ENCODE data around the gene EFEMP1. TPM values are rescaled to one million over a fixed set of nuclear protein-coding genes. Genes with fewer than 3 reads are reported as not detected.

EFEMP1 gene
- total RNA-seq, 1 donor from 2014 or later: 219 TPM

DNA sequence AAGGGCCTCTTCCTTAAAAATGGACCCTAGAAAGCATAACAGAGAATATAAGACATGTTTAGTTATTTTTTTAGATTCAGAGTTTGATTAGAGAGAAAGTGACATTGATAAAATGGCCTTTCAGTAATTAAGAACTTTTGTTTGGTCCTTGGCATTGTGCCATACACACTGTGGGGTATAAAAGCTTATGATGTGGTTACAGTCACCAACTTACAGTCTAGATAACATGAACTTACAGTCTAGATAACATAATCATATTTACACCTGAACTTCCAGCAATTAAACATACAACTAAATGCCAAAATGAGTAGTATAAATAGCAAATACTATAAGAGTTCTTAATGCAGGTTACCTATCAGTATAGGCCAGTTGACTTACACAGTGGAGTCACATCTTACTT is 25.6 kb upstream of the EFEMP1 start:
- Histone ChIP-seq H3K9me3 (no peaks in the 10 kb centered on the region), H3K27me3 (ENCODE audit: low read depth) (no peaks in the 10 kb centered on the region), H3K36me3 (no peaks in the 10 kb centered on the region), H3K4me1 (no peaks in the 10 kb centered on the region), H3K4me3 (no peak overlapping the region), H3K27ac (no peak overlapping the region)
- intact Hi-C loops (cut with DNase I): no loop called here
- TF ChIP-seq, protein P1, sequence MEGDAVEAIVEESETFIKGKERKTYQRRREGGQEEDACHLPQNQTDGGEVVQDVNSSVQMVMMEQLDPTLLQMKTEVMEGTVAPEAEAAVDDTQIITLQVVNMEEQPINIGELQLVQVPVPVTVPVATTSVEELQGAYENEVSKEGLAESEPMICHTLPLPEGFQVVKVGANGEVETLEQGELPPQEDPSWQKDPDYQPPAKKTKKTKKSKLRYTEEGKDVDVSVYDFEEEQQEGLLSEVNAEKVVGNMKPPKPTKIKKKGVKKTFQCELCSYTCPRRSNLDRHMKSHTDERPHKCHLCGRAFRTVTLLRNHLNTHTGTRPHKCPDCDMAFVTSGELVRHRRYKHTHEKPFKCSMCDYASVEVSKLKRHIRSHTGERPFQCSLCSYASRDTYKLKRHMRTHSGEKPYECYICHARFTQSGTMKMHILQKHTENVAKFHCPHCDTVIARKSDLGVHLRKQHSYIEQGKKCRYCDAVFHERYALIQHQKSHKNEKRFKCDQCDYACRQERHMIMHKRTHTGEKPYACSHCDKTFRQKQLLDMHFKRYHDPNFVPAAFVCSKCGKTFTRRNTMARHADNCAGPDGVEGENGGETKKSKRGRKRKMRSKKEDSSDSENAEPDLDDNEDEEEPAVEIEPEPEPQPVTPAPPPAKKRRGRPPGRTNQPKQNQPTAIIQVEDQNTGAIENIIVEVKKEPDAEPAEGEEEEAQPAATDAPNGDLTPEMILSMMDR (IDR thresholded peaks at IDR 0.05): no peak
- DNase-seq: no peak
- ATAC-seq: no peak

DNA sequence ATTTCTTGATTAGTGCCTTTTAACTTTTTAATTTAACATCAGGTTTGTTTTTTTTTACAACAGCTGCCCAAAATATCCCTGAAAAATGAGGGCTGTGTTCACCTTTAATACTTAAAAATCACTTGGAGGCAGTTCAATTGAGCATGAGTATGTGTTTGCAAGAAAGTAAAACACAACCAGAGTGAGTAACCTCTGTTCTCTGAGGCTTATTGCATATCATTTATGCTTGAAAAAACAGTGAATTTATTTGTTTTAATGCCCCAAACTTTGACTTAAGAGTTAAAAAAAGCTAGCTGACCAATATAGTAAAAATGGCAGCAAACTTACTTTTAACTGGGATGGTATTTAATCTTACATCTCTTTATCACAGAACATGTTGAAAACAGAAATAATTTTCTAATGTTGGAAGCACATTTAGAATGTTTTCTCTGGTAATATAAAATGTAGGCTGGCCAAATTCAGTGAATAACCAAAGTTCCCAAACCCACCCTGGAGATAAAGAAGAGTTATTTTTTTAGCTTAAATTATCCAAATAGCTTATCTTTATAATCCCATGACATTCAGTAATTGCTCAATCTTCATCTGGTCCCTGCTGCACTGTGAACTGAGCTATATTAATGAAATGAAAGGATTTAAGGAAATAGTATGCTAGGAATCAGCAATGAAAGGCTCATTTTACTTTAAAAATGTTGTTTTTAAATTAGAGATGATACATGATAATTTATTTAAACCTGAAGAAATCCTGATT is 24.8 kb upstream of the EFEMP1 start:
- Histone ChIP-seq H3K4me1 (no peaks in the 10 kb centered on the region), H3K36me3 (no peaks in the 10 kb centered on the region), H3K4me3 (no peak overlapping the region), H3K9me3 (no peaks in the 10 kb centered on the region), H3K27ac (no peak overlapping the region), H3K27me3 (ENCODE audit: low read depth) (no peaks in the 10 kb centered on the region)
- DNase-seq (no peak), ATAC-seq (no peak)
- TF ChIP-seq, protein P1 (IDR thresholded peaks at IDR 0.05): no peak
- intact Hi-C loops (cut with DNase I): no loop called here

GRCh38 chr2:55947752-55948151 is 24.2 kb upstream of the EFEMP1 start:
- DNase-seq (no peak), ATAC-seq (no peak)
- Histone ChIP-seq H3K4me1 (no peaks in the 10 kb centered on the region), H3K4me3 (no peak overlapping the region), H3K9me3 (no peaks in the 10 kb centered on the region), H3K36me3 (no peaks in the 10 kb centered on the region), H3K27me3 (ENCODE audit: low read depth) (no peaks in the 10 kb centered on the region), H3K27ac (no peak overlapping the region)
- TF ChIP-seq, protein P1 (IDR thresholded peaks at IDR 0.05): no peak
- intact Hi-C loops (cut with DNase I): no loop called here

DNA sequence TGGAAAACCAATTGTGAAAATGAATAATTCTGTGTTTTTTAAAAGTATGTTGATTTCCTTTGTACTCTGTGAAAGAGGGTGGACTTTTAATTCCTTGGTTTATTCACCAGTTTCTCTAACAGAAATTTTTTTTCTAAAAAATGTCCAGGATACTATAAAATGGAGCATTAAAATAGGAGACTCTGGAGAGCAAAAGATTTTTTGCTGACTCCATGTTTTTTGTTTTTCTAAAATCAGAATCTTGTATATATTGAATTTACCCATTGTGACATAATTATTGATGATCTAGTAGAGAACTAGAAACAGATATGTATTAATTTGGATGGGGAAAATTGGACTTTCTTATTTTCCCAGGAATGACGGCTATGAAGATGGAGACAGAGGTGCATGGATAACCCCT is 23.2 kb upstream of the EFEMP1 start:
- DNase-seq (no peak), ATAC-seq (no peak)
- Histone ChIP-seq H3K9me3 (no peaks in the 10 kb centered on the region), H3K4me1 (no peaks in the 10 kb centered on the region), H3K36me3 (no peaks in the 10 kb centered on the region), H3K27ac (no peak overlapping the region), H3K4me3 (no peak overlapping the region), H3K27me3 (ENCODE audit: low read depth) (no peaks in the 10 kb centered on the region)
- intact Hi-C loops (cut with DNase I): no loop called here
- TF ChIP-seq, protein P1 (IDR thresholded peaks at IDR 0.05): no peak

DNA sequence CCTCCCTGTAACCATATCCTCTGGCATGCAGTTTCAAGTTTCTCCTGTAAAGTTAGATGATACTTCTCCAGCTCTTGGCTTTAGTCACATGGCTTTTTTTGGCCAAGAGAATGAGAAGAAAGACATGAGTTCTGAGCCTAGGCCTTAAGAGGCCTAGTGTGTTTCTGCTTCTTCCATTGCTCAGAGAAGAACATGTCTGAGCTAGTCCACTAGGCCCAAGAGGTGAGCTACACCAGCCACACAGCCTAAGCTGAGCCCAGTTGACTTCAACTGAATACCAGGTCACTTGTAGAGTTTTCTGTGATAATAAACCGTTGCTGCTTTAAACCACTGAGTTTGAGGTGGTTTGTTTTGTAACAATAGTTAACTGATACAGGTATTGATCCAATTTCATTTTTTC is 19.9 kb upstream of the EFEMP1 start:
- no peaks in the 10 kb centered on the region for H3K9me3 ChIP-seq
- H3K4me1 ChIP-seq: no peaks in the 10 kb centered on the region
- no peak for ATAC-seq
- H3K4me3 ChIP-seq: no peak overlapping the region
- intact Hi-C loops (cut with DNase I): no loop called here
- no peak overlapping the region for H3K27ac ChIP-seq
- no peak for DNase-seq
- no peaks in the 10 kb centered on the region for H3K27me3 ChIP-seq (ENCODE audit: low read depth)
- TF ChIP-seq, protein P1 (IDR thresholded peaks at IDR 0.05): no peak
- H3K36me3 ChIP-seq: no peaks in the 10 kb centered on the region

Measured in lower lobe of right lung (tissue), 2 donors.